Activated CD8-positive, alpha-beta memory T cell treated with anti-CD3 and anti-CD28 coated beads for 1 hour (primary cell): ENCODE measurements around the gene HSFX3.
A peak's percentile ranks its signal among the peaks of the same experiment; 100 is the strongest.
"Not testable (repeated sequence)": the region's sequence is repeated elsewhere in the genome, so short reads cannot be mapped to it uniquely, and the experiment has no call there.

ENCODE experiments used
- DNase-seq, 2 donors: peaks; one replicate each; pipeline ENCODE4 v3.0.0-alpha.2; 2020; ENCODE audit warnings: low read depth in 1 of 2; ENCODE audit errors: extremely low read depth in 1 of 2

Gene HSFX3

GRCh38 chrX:149518236-149518635 lies 31.5 kb downstream of the HSFX3 start:
- DNase-seq: no peak

- no peak for DNase-seq
These were observed 32.4 kb downstream of the HSFX3 start for GRCh38 chrX:149517308-149517707.

GRCh38 chrX:149516604-149517003 lies 33.1 kb downstream of the HSFX3 start:
- no peak for DNase-seq

- no peak for DNase-seq
These were observed 33.6 kb downstream of the HSFX3 start for GRCh38 chrX:149515954-149516602.

GRCh38 chrX:149513825-149514428 lies 35.8 kb downstream of the HSFX3 start:
- DNase-seq: no peak

- DNase-seq: peak in 1 of 2 donors; percentile 28
These were observed 37.4 kb downstream of the HSFX3 start for GRCh38 chrX:149512225-149512885.

GRCh38 chrX:149511081-149511480 lies 38.6 kb downstream of the HSFX3 start:
- no peak for DNase-seq

- no peak for DNase-seq
These were observed 39.3 kb downstream of the HSFX3 start for GRCh38 chrX:149510386-149510785.

- no peak for DNase-seq
These were observed 41.3 kb downstream of the HSFX3 start for GRCh38 chrX:149508467-149508866.

- DNase-seq: no peak
These were observed 43.4 kb downstream of the HSFX3 start for GRCh38 chrX:149506349-149506748.

GRCh38 chrX:149505671-149506070 lies 44.1 kb downstream of the HSFX3 start:
- DNase-seq: no peak

- DNase-seq: peak; percentile 64 to 76
These were observed 44.6 kb downstream of the HSFX3 start, which contains the start of gene IDS for GRCh38 chrX:149504915-149505651. Gene IDS, minus strand, starts transcription at chrX:149505306. Its CDS starts 169 bp downstream, at chrX:149505137.

- DNase-seq: peak in 1 of 2 donors; percentile 47
These were observed 45.4 kb downstream of the HSFX3 start for GRCh38 chrX:149504226-149504914.

GRCh38 chrX:149503446-149503845 lies 46.3 kb downstream of the HSFX3 start:
- peak in 1 of 2 donors; percentile 28 for DNase-seq

- not testable (repeated sequence) for DNase-seq
These were observed 46.8 kb downstream of the HSFX3 start for GRCh38 chrX:149502923-149503322.

GRCh38 chrX:149499766-149500165 lies 50.0 kb downstream of the HSFX3 start:
- DNase-seq: no peak

- no peak for DNase-seq
These were observed 51.0 kb downstream of the HSFX3 start for GRCh38 chrX:149498767-149499166.
